Stimulated activated CD4-positive, alpha-beta T cell treated with anti-CD3 and anti-CD28 coated beads, TNF-alpha, amount 100 ng/mL, for 1 hour (primary cell): ENCODE measurements around the gene TMEM221.

Experiments
- DNase-seq, 3 donors: peaks; one replicate each; pipeline ENCODE4 v3.0.0-alpha.2; 2020; ENCODE audit warnings: low read depth in 3 of 3, low spot score in 1 of 3

Gene TMEM221

GRCh38 chr19:17445526-17446165 lies 2.8 kb downstream of the TMEM221 start:
- DNase-seq = no peak

- no peak for DNase-seq
These were observed 7.0 kb downstream of the TMEM221 start for GRCh38 chr19:17441241-17442021.

- DNase-seq = no peak
These were observed 11.6 kb downstream of the TMEM221 start for GRCh38 chr19:17436874-17437267.

- no peak for DNase-seq
These were observed 12.2 kb downstream of the TMEM221 start for GRCh38 chr19:17436094-17436873.

GRCh38 chr19:17435218-17435617 lies 13.2 kb downstream of the TMEM221 start:
- DNase-seq = no peak

GRCh38 chr19:17431417-17431816 lies 17.1 kb downstream of the TMEM221 start:
- DNase-seq = no peak

- no peak for DNase-seq
These were observed 18.8 kb downstream of the TMEM221 start for GRCh38 chr19:17429641-17430113.

GRCh38 chr19:17424743-17425365 lies 23.6 kb downstream of the TMEM221 start:
- DNase-seq = no peak

- DNase-seq = no peak
These were observed 24.8 kb downstream of the TMEM221 start for GRCh38 chr19:17423429-17424208.

- DNase-seq = no peak
These were observed 26.5 kb downstream of the TMEM221 start for GRCh38 chr19:17421942-17422341.

- no peak for DNase-seq
These were observed 28.0 kb downstream of the TMEM221 start for GRCh38 chr19:17420475-17420924.

- peak; percentile 86 to 92 (median 88) for DNase-seq
These were observed 28.6 kb downstream of the TMEM221 start, which contains the start of gene MVB12A for GRCh38 chr19:17419621-17420474. MVB12A (plus strand) TSS chr19:17420047; CDS start chr19:17420136, 89 bp downstream.

GRCh38 chr19:17419154-17419620 lies 29.3 kb downstream of the TMEM221 start:
- DNase-seq = no peak

- DNase-seq = no peak
These were observed 29.8 kb downstream of the TMEM221 start for GRCh38 chr19:17418710-17419109.

- no peak for DNase-seq
These were observed 33.3 kb downstream of the TMEM221 start for GRCh38 chr19:17415121-17415520.

- DNase-seq = no peak
These were observed 34.4 kb downstream of the TMEM221 start for GRCh38 chr19:17414097-17414496.

- no peak for DNase-seq
These were observed 36.7 kb downstream of the TMEM221 start for GRCh38 chr19:17411801-17412200.

GRCh38 chr19:17409990-17410389 lies 38.5 kb downstream of the TMEM221 start:
- no peak for DNase-seq

GRCh38 chr19:17406887-17407196 lies 41.6 kb downstream of the TMEM221 start:
- no peak for DNase-seq
